HEK293 (cell line): ENCODE results near the gene NAV2.

Experiments used
- CTCF ChIP-seq: fragments of 450-650 bp; formaldehyde crosslinking; IDR thresholded peaks from 2 replicates; pipeline ENCODE4 v1.5.1; 2016; ENCODE audit warnings: missing biosample characterization, missing genetic modification characterization
- YY1 ChIP-seq: fragments of 450-650 bp; formaldehyde crosslinking; IDR thresholded peaks from 2 replicates; pipeline ENCODE4 v1.5.1; 2018; ENCODE audit warnings: missing biosample characterization, missing genetic modification characterization
- ZBTB21 ChIP-seq: fragments of 450-650 bp; formaldehyde crosslinking; IDR thresholded peaks from 2 replicates; pipeline ENCODE4 v1.5.1; 2017; ENCODE audit warnings: missing biosample characterization, missing genetic modification characterization
- ZNF146 ChIP-seq: fragments of 450-650 bp; formaldehyde crosslinking; IDR thresholded peaks from 2 replicates; pipeline ENCODE4 v1.5.1; 2016; ENCODE audit warnings: missing biosample characterization, missing genetic modification characterization
- ZNF274 ChIP-seq, 2 experiments: fragments of 200-500 bp in 1 of 2; fragments of 450-650 bp in 1 of 2; sonication (Bioruptor generic) in 1 of 2; formaldehyde crosslinking in 1 of 2; IDR thresholded peaks; 2 replicates each; pipeline versions ENCODE4 v1.5.1 to v1.6.1; 2014 to 2016; ENCODE audit warnings: borderline replicate concordance in 1 of 2, inconsistent platforms in 1 of 2, low read length in 1 of 2, missing biosample characterization in 1 of 2, missing genetic modification characterization in 1 of 2
- ZNF423 ChIP-seq: fragments of 450-650 bp; formaldehyde crosslinking; IDR thresholded peaks from 2 replicates; pipeline ENCODE4 v1.5.1; 2016; ENCODE audit warnings: missing biosample characterization, missing genetic modification characterization
- ZNF473 ChIP-seq: fragments of 450-650 bp; formaldehyde crosslinking; IDR thresholded peaks from 2 replicates; pipeline ENCODE4 v1.5.1; 2017; ENCODE audit warnings: missing biosample characterization, missing genetic modification characterization
- ZNF510 ChIP-seq: fragments of 450-650 bp; formaldehyde crosslinking; IDR thresholded peaks from 2 replicates; pipeline ENCODE4 v1.5.1; 2018; ENCODE audit warnings: mild to moderate bottlenecking, missing genetic modification characterization, missing biosample characterization; ENCODE audit not compliant: insufficient replicate concordance
- ZNF518A ChIP-seq: fragments of 450-650 bp; formaldehyde crosslinking; conservative IDR thresholded peaks from 2 replicates; pipeline ENCODE4 v1.5.1; 2016; ENCODE audit warnings: low read depth, missing biosample characterization, missing genetic modification characterization
- TF ChIP-seq, protein P1 (sequence below): fragments of 450-650 bp; IDR thresholded peaks from 2 replicates; pipeline ENCODE4 v1.5.1; 2018; ENCODE audit warnings: missing biosample characterization, missing genetic modification characterization

DNA sequence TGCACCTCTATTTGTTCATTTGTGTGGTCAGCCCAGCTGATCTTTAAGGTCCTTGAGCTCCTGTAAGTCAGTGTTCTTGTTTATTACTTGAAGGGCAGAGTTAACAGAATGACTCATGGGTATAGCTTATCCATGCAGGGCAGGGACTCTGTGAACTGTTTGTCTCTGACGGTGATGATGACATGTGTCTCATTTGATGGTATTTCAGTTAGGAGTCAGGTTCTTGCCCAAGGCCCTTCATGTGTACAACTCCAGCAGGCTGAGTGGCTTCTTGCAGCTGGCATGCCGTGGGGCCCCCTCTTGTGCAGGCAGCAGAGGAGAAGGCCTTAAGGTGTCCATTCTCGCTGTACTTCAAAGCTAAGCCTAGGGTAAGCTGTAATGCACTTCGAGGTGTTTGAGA lies 282.5 kb downstream of the NAV2 start:
- TF ChIP-seq CTCF (tag by site-specific recombination), result no peak
- TF ChIP-seq YY1 (tag by site-specific recombination), result no peak
- no peak for TF ChIP-seq ZNF518A (tag by site-specific recombination)
- no peak for TF ChIP-seq ZNF274 (IDR thresholded peaks at IDR 0.05; ENCODE audit: low read length)
- TF ChIP-seq ZNF274 (tag by site-specific recombination; IDR thresholded peaks at IDR 0.05; ENCODE audit: borderline replicate concordance), result no peak
- TF ChIP-seq ZNF146, result no peak
- TF ChIP-seq ZNF423, result no peak
- TF ChIP-seq, protein P1, sequence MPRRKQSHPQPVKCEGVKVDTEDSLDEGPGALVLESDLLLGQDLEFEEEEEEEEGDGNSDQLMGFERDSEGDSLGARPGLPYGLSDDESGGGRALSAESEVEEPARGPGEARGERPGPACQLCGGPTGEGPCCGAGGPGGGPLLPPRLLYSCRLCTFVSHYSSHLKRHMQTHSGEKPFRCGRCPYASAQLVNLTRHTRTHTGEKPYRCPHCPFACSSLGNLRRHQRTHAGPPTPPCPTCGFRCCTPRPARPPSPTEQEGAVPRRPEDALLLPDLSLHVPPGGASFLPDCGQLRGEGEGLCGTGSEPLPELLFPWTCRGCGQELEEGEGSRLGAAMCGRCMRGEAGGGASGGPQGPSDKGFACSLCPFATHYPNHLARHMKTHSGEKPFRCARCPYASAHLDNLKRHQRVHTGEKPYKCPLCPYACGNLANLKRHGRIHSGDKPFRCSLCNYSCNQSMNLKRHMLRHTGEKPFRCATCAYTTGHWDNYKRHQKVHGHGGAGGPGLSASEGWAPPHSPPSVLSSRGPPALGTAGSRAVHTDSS (tag by site-specific recombination), result no peak
- no peak for TF ChIP-seq ZNF473 (tag by site-specific recombination)
- peak; percentile 69; the same call in 1 of the 2 replicates for TF ChIP-seq ZBTB21
- TF ChIP-seq ZNF510 (tag by site-specific recombination), result no peak
